ENCODE results near the gene CLASRP. TPM values are rescaled to one million over a fixed set of nuclear protein-coding genes. Genes with fewer than 3 reads are reported as not detected.

Gene CLASRP
- polyA plus RNA-seq, 1 experiment = 12.4 TPM

DNA sequence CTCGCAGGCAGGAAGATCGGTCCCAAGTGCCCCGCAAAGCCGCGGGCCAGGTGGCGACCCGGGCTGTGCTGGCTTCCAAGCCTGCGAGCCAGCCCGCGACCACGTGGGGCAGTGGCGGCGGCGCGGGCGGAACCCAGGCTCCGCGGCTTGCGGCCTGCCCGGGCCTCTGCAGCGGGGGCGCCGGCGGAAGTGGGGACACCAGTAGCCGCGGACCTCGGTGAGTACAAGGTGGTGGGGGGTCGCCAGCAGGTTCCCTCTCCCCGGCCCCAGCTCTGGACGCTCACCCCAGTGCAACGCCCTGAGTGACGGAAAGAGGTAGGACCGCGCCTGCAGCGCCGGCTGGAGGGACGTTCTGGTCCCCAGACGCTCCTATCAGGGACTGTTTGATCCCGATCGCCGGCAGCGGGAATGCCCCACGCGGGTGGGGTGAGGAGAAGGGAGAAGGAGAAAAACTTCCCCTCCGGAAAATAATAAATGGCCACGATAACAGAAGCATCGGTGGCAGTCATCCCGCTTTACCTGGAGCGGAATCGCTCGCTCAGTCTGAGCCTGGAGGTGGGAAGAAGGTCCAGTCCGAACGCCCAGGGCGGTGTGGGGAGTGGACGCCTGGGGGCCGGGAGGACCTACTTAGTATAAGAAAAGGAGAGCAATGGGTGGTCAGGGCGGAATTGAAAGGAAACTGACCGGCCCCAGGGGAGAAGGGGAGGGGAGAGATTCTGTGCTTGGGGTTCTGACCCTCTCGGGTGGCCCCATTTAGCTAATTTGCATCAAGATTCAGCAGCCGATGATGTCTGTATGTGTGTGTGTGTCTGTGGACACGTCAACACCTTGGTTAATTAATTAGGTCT is 40.4 kb downstream of the CLASRP start, which contains the start of gene GEMIN7:
Gene GEMIN7, plus strand, starts transcription at position 198 of the 848 bp plus-strand sequence. CDS start 10,855 bp downstream, outside the sequence.
- DNase-seq (ENCODE audit: low read depth, low spot score) = no peak
- no peak for TF ChIP-seq CTCF (IDR thresholded peaks at IDR 0.05; ENCODE audit: low read depth, low read length)
- peak within 1 kb of the TSS; percentile 52 for H3K27ac ChIP-seq (ENCODE audit: low read depth, low read length)
- no peaks in the 10 kb centered on the region for H3K27me3 ChIP-seq (ENCODE audit: control insufficient read depth, insufficient read depth, low read length)
- ChIA-PET POLR2A (interaction anchor here (0.5 to 1.1 kb wide), 7 partner anchors 11 to 150 kb away, joined by 3 to 8 read pairs (median 4); partner anchors contain the start of genes CLASRP and PPP1R37), CTCF (interaction anchor here (0.7 to 1.3 kb wide), 2 partner anchors 13 to 62 kb away, joined by 3 read pairs; no protein-coding TSS in a partner anchor)
- H3K9me3 ChIP-seq (ENCODE audit: control insufficient read depth, insufficient read depth, low read length) = no peaks in the 10 kb centered on the region
- H3K4me3 ChIP-seq (ENCODE audit: low read depth, low read length) = peak within 1 kb of the TSS; percentile 98

- no peak for TF ChIP-seq CTCF (IDR thresholded peaks at IDR 0.05; ENCODE audit: low read depth, low read length)
These were observed 41.1 kb downstream of the CLASRP start for GRCh38 chr19:45079911-45080370.

DNA sequence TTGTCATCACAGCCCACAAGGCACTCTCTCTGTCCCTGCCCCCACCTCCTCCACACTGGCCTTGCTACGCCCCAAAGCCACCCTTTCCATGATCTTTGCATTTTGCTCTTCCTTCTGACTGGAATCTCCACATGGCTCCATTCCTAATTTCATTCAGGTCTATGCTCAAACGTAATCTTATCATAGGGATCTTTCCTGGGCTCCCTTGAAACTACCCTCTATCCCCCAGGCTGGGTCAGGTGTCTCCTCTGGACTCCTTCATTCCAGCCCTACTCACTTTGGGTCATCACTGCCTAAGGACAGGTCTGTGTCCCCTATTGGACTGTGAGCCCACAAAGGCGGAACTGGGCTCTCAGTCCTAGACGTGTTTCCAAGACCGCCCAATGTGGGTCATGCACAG is 43.3 kb downstream of the CLASRP start:
- no peaks in the 10 kb centered on the region for H3K9me3 ChIP-seq (ENCODE audit: control insufficient read depth, insufficient read depth, low read length)
- ChIA-PET POLR2A (interaction anchor here (0.6 kb wide), 1 partner anchor 441 kb away, joined by 4 read pairs; no protein-coding TSS in a partner anchor), CTCF (no interaction called here)
- no peak overlapping the region for H3K4me3 ChIP-seq (ENCODE audit: low read depth, low read length)
- H3K27me3 ChIP-seq (ENCODE audit: control insufficient read depth, insufficient read depth, low read length) = no peaks in the 10 kb centered on the region
- TF ChIP-seq CTCF (IDR thresholded peaks at IDR 0.05; ENCODE audit: low read depth, low read length) = no peak
- no peak for DNase-seq (ENCODE audit: low read depth, low spot score)
- no peak overlapping the region for H3K27ac ChIP-seq (ENCODE audit: low read depth, low read length)

More at GRCh38 chr19:45079911-45080370, 41.1 kb downstream of the CLASRP start:
- H3K4me3 ChIP-seq (ENCODE audit: low read depth, low read length) = peak overlapping the region; percentile 98
- no peak for DNase-seq (ENCODE audit: low read depth, low spot score)
- POLR2A ChIA-PET = interaction anchor here (0.5 to 1.0 kb wide), 4 partner anchors 11 to 151 kb away, joined by 3 to 8 read pairs (median 4); partner anchors contain the start of gene PPP1R37
- CTCF ChIA-PET = interaction anchor here (0.7 to 1.3 kb wide), 3 partner anchors 12 to 234 kb away, joined by 3 to 4 read pairs (median 3); partner anchors contain the start of gene NECTIN2
- H3K27ac ChIP-seq (ENCODE audit: low read depth, low read length) = no peak overlapping the region
- H3K9me3 ChIP-seq (ENCODE audit: control insufficient read depth, insufficient read depth, low read length) = no peaks in the 10 kb centered on the region
- H3K27me3 ChIP-seq (ENCODE audit: control insufficient read depth, insufficient read depth, low read length) = no peaks in the 10 kb centered on the region

DNA sequence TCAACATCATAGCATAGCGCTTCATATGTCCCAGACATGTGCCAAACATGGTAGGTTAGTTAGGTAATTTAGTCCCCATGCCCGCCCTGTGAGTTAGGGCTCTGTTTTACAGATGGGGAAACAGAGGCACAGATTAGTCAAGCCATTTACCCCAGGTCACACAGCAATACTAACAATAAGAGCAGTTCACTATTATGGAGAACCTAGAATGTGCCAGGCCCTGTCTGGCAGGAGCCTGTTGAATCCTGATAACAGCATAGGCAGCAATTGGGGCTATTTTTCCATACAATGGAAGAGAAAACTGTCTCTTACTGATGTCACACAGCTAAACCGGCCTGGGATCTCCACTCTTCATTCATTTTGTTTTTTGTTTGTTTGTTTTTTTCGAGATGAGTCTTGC is 47.6 kb downstream of the CLASRP start:
- POLR2A ChIA-PET = no interaction called here
- no peaks in the 10 kb centered on the region for H3K9me3 ChIP-seq (ENCODE audit: control insufficient read depth, insufficient read depth, low read length)
- H3K27ac ChIP-seq (ENCODE audit: low read depth, low read length) = no peak overlapping the region
- DNase-seq (ENCODE audit: low read depth, low spot score) = no peak
- H3K4me3 ChIP-seq (ENCODE audit: low read depth, low read length) = no peak overlapping the region
- CTCF ChIA-PET = no interaction called here
- no peak for TF ChIP-seq CTCF (IDR thresholded peaks at IDR 0.05; ENCODE audit: low read depth, low read length)
- H3K27me3 ChIP-seq (ENCODE audit: control insufficient read depth, insufficient read depth, low read length) = no peaks in the 10 kb centered on the region

DNA sequence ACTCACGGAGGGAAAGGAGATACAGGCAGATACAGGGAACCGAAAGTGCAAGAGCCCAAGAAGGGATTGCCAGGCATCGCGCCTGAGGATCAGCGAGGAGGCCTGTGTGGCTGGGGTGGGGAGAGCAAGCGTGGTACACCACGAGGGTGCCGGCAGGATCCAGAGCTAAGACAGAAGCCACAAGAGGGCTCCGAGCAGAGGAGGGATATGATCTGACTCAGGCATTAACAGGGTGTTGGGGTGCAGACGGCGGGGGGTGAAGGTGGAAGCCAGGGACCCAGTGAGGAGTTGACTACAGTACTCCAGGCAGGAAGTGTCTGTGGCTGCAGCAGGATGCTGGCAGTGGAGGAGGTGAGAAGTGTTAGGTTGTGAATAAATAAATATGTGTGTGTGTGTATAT is 48.7 kb downstream of the CLASRP start:
- Histone ChIP-seq H3K27ac (ENCODE audit: low read depth, low read length) (no peak overlapping the region), H3K4me3 (ENCODE audit: low read depth, low read length) (no peak overlapping the region), H3K27me3 (ENCODE audit: control insufficient read depth, insufficient read depth, low read length) (no peaks in the 10 kb centered on the region), H3K9me3 (ENCODE audit: control insufficient read depth, insufficient read depth, low read length) (no peaks in the 10 kb centered on the region)
- ChIA-PET CTCF (no interaction called here), POLR2A (no interaction called here)
- DNase-seq (ENCODE audit: low read depth, low spot score) = no peak
- TF ChIP-seq CTCF (IDR thresholded peaks at IDR 0.05; ENCODE audit: low read depth, low read length) = no peak
